ENCODE measurements around the gene FAM13B. TPM values are rescaled to one million over a fixed set of nuclear protein-coding genes. Genes with fewer than 3 reads are reported as not detected.

The FAM13B gene
- polyA plus RNA-seq, 3 donors, result 11.5 to 17.0 (median 12.9) TPM

DNA sequence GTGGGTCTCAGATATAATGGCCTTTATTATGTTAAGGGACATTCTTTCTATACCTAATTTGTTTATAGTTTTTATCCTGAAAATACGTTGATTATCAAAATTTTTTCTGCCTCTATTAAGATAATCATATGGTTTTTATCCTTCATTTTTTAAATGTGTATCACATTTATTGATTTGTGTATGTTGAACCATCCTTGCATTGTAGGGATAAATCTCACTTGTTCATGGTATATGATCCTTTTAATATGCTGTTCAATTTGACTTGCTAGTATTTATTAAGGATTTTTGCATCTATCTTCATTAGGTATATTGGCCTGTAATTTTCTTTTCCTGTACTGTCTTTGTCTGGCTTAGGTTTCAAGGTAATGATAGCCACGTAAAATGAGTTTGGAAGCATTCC lies 118.1 kb downstream of the FAM13B start:
- H3K27ac ChIP-seq (ENCODE audit: low read depth in 1 of 2, low read length in 2 of 2), result no peak overlapping the region
- Mint-ChIP-seq H3K27ac (no peak overlapping the region), H3K9me3 (peaks cover 14 to 44% (median 38%) of the 10 kb centered on the region in 7 donors), H3K4me3 (no peak overlapping the region), H3K36me3 (no peaks in the 10 kb centered on the region), H3K4me1 (no peaks in the 10 kb centered on the region), H3K27me3 (ENCODE audit: low read depth in 3 of 3) (peaks cover 0 to 6% (median 0%) of the 10 kb centered on the region in 3 donors)
- H2AFZ ChIP-seq (ENCODE audit: insufficient read depth, low read depth, low read length, poor library complexity, severe bottlenecking), result no peak overlapping the region
- H3K4me2 ChIP-seq (replicated peaks; ENCODE audit: extremely low read depth, low read length, poor library complexity, severe bottlenecking), result no peak overlapping the region
- no peaks in the 10 kb centered on the region for H3K79me2 ChIP-seq (ENCODE audit: insufficient read depth, low read length)
- no peaks in the 10 kb centered on the region for H3K4me1 ChIP-seq (ENCODE audit: control insufficient read depth in 1 of 2, insufficient read depth in 2 of 2, low read length in 2 of 2)
- DNase-seq, result no peak
- no peak overlapping the region for H3K4me3 ChIP-seq (replicated peaks in 1 of 3; ENCODE audit: low read depth in 2 of 3, low read length in 3 of 3)
- no CpG with 5 or more reads among the region's 2 CpGs for WGBS (ENCODE audit: insufficient coverage)
- H4K20me1 ChIP-seq (ENCODE audit: insufficient read depth, low read length), result no peaks in the 10 kb centered on the region
- no peaks in the 10 kb centered on the region for H3K27me3 ChIP-seq (ENCODE audit: control insufficient read depth in 2 of 2, insufficient read depth in 2 of 2, low read length in 2 of 2)
- intact Hi-C loops (cut with micrococcal nuclease), result no loop called here
- peaks cover 21 to 29% of the 10 kb centered on the region in 2 donors for H3K9me3 ChIP-seq (replicated peaks in 1 of 2; ENCODE audit: control insufficient read depth in 1 of 2, insufficient read depth in 1 of 2, low read length in 2 of 2)
- H3K9ac ChIP-seq (ENCODE audit: insufficient read depth, low read length, poor library complexity, severe bottlenecking), result no peak overlapping the region
- H3K36me3 ChIP-seq (replicated peaks in 1 of 2; ENCODE audit: control insufficient read depth in 1 of 2, insufficient read depth in 2 of 2, low read length in 2 of 2), result no peaks in the 10 kb centered on the region
- TF ChIP-seq, protein P1, sequence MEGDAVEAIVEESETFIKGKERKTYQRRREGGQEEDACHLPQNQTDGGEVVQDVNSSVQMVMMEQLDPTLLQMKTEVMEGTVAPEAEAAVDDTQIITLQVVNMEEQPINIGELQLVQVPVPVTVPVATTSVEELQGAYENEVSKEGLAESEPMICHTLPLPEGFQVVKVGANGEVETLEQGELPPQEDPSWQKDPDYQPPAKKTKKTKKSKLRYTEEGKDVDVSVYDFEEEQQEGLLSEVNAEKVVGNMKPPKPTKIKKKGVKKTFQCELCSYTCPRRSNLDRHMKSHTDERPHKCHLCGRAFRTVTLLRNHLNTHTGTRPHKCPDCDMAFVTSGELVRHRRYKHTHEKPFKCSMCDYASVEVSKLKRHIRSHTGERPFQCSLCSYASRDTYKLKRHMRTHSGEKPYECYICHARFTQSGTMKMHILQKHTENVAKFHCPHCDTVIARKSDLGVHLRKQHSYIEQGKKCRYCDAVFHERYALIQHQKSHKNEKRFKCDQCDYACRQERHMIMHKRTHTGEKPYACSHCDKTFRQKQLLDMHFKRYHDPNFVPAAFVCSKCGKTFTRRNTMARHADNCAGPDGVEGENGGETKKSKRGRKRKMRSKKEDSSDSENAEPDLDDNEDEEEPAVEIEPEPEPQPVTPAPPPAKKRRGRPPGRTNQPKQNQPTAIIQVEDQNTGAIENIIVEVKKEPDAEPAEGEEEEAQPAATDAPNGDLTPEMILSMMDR (IDR thresholded peaks at IDR 0.05), result no peak

DNA sequence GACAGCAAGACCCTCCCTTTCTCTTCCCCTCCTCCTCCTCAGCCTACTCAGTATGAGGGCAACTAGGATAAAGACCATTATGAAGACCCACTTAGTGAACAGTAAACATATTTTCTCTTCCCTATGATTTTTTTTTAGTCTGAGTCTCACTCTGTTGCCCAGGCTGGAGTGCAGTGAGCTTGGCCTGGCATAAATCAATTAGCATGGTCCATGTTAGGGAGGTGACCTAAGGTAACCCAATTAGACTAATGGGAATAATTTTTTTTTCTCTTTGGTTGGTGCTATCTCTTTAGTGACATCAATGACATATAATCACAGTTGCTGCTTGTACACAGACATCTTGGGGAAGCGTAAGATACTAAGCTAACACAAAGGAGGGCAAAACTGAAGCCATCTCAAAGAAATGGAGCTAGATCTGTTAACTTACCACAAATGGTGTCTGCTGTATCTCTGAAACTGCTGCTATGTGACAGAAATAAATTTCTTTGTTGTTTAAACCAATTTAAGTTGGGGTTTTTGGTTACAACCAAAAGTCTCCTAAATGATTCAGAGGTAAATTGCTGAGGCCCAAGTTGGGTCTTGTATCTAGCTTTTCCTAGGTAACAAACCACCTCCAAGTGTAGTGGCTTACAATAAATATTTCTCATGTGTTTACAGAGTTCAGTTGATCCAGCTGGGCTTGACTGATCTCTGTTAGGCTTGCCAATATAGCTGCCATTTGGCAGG lies 130.3 kb downstream of the FAM13B start:
- Mint-ChIP-seq H3K27me3 (ENCODE audit: low read depth in 3 of 3) (no peaks in the 10 kb centered on the region), H3K4me3 (no peak overlapping the region), H3K4me1 (peaks cover 13% of the 10 kb centered on the region), H3K36me3 (no peaks in the 10 kb centered on the region), H3K9me3 (no peaks in the 10 kb centered on the region), H3K27ac (no peak overlapping the region)
- Histone ChIP-seq H3K27me3 (ENCODE audit: control insufficient read depth in 2 of 2, insufficient read depth in 2 of 2, low read length in 2 of 2) (no peaks in the 10 kb centered on the region), H4K20me1 (ENCODE audit: insufficient read depth, low read length) (no peaks in the 10 kb centered on the region), H3K4me2 (replicated peaks; ENCODE audit: extremely low read depth, low read length, poor library complexity, severe bottlenecking) (no peak overlapping the region), H3K9ac (ENCODE audit: insufficient read depth, low read length, poor library complexity, severe bottlenecking) (no peak overlapping the region), H3K27ac (ENCODE audit: low read depth in 1 of 2, low read length in 2 of 2) (no peak overlapping the region), H3K4me3 (replicated peaks in 1 of 3; ENCODE audit: low read depth in 2 of 3, low read length in 3 of 3) (no peak overlapping the region), H3K36me3 (replicated peaks in 1 of 2; ENCODE audit: control insufficient read depth in 1 of 2, insufficient read depth in 2 of 2, low read length in 2 of 2) (no peaks in the 10 kb centered on the region), H3K79me2 (ENCODE audit: insufficient read depth, low read length) (no peaks in the 10 kb centered on the region), H3K9me3 (replicated peaks in 1 of 2; ENCODE audit: control insufficient read depth in 1 of 2, insufficient read depth in 1 of 2, low read length in 2 of 2) (no peaks in the 10 kb centered on the region), H3K4me1 (ENCODE audit: control insufficient read depth in 1 of 2, insufficient read depth in 2 of 2, low read length in 2 of 2) (no peaks in the 10 kb centered on the region), H2AFZ (ENCODE audit: insufficient read depth, low read depth, low read length, poor library complexity, severe bottlenecking) (no peak overlapping the region)
- DNase-seq, result no peak
- intact Hi-C loops (cut with micrococcal nuclease), result no loop called here
- TF ChIP-seq, protein P1 (IDR thresholded peaks at IDR 0.05), result no peak
- no CpG with 5 or more reads among the region's 1 CpG for WGBS (ENCODE audit: insufficient coverage)
